IPS-18a (cell line): ENCODE results near the gene SAP30BP.

ENCODE experiments used
- H3K27ac ChIP-seq: one replicate; pipeline ENCODE4 v1.5.1; 2013; ENCODE audit warnings: low read length
- H3K27me3 ChIP-seq: one replicate; pipeline ENCODE4 v1.6.1; 2013; ENCODE audit warnings: mild to moderate bottlenecking, low read length; ENCODE audit not compliant: control insufficient read depth, insufficient read depth
- H3K36me3 ChIP-seq: one replicate; pipeline ENCODE4 v1.6.1; 2013; ENCODE audit warnings: low read depth, low read length; ENCODE audit not compliant: control insufficient read depth
- H3K4me1 ChIP-seq: one replicate; pipeline ENCODE4 v1.6.1; 2013; ENCODE audit warnings: low read depth, low read length; ENCODE audit not compliant: control insufficient read depth
- H3K4me3 ChIP-seq: one replicate; pipeline ENCODE4 v1.5.1; 2013; ENCODE audit warnings: low read length
- H3K9ac ChIP-seq: one replicate; pipeline ENCODE4 v1.6.1; 2013; ENCODE audit warnings: mild to moderate bottlenecking, low read length, moderate library complexity
- H3K9me3 ChIP-seq: one replicate; pipeline ENCODE4 v1.6.1; 2013; ENCODE audit warnings: low read depth, low read length; ENCODE audit not compliant: control insufficient read depth

Gene SAP30BP

DNA sequence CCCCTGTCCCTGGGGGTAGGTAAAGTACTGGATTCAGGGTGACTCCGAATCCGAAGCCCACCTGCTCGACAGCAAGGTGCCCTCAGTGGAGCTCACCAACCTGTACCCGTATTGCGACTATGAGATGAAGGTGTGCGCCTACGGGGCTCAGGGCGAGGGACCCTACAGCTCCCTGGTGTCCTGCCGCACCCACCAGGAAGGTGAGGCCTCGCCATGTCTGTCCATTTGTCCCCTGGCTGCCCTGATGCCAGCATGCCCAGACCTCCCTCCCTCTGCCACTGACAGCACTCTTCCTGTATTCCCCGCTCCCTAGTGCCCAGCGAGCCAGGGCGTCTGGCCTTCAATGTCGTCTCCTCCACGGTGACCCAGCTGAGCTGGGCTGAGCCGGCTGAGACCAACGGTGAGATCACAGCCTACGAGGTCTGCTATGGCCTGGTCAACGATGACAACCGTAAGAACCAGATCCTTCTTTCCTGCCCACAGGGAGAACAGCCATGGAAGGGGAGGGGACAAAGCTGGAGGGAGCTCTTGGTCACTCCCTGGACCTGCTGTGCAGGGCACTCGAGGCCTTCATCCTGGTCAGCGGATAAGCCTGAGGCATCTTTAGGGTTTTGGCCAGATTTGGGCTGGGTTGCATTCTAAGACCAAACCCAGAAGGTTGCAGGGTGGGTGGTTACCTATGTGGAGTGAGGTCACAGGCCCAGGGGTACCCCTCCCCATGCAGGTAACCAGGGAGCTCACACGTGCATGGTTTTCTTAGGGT is 83.7 kb downstream of the SAP30BP start:
- H3K27ac ChIP-seq = no peak overlapping the region
- peaks cover 13% of the 10 kb centered on the region for H3K27me3 ChIP-seq

DNA sequence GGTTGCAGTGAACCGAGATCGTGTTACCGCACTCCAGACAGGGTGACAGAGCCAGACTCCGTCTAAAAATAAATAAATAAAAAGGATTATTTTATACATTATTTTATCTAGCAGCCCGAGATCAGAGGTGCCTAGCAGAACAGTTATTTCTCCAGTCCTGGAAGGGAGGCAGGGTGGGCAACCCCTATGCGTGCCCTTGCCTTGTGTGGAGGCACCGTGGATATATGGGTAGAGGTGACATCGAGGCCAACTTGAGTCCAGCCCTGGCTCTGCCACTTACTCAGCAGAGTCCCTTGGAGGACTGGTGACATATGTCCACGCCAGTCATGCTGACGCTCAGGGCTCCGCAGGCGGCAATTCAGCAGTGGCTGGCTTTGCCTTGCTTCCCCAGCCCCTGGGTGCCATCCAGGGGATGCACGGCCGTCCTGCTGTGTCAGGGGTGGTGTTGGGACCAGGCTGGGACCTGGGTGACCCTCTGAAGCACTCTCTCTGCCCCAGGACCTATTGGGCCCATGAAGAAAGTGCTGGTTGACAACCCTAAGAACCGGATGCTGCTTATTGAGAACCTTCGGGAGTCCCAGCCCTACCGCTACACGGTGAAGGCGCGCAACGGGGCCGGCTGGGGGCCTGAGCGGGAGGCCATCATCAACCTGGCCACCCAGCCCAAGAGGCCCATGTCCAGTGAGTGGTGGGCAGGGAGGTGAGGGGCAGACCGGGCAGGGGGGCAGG is 84.7 kb downstream of the SAP30BP start:
- Histone ChIP-seq H3K36me3 (no peaks in the 10 kb centered on the region), H3K4me3 (no peak overlapping the region), H3K4me1 (no peaks in the 10 kb centered on the region)

More for the DNA sequence above, 83.7 kb downstream of the SAP30BP start:
- no peaks in the 10 kb centered on the region for H3K9me3 ChIP-seq
- no peaks in the 10 kb centered on the region for H3K4me1 ChIP-seq
- no peaks in the 10 kb centered on the region for H3K36me3 ChIP-seq
- H3K9ac ChIP-seq = no peak overlapping the region
- no peak overlapping the region for H3K4me3 ChIP-seq

GRCh38 chr17:75752405-75752709 is 85.2 kb downstream of the SAP30BP start:
- no peaks in the 10 kb centered on the region for H3K36me3 ChIP-seq
- peaks cover 13% of the 10 kb centered on the region for H3K27me3 ChIP-seq
- H3K9me3 ChIP-seq = no peaks in the 10 kb centered on the region
- H3K9ac ChIP-seq = no peak overlapping the region
- H3K4me1 ChIP-seq = no peaks in the 10 kb centered on the region
- H3K27ac ChIP-seq = no peak overlapping the region
- H3K4me3 ChIP-seq = no peak overlapping the region

More for the DNA sequence above, 84.7 kb downstream of the SAP30BP start:
- Histone ChIP-seq H3K9me3 (no peaks in the 10 kb centered on the region), H3K27ac (no peak overlapping the region), H3K9ac (no peak overlapping the region), H3K27me3 (peaks cover 13% of the 10 kb centered on the region)

GRCh38 chr17:75752802-75753513 is 85.8 kb downstream of the SAP30BP start:
- H3K4me1 ChIP-seq = no peaks in the 10 kb centered on the region
- peaks cover 13% of the 10 kb centered on the region for H3K27me3 ChIP-seq
- H3K9ac ChIP-seq = no peak overlapping the region
- H3K27ac ChIP-seq = no peak overlapping the region
- no peaks in the 10 kb centered on the region for H3K9me3 ChIP-seq
- no peaks in the 10 kb centered on the region for H3K36me3 ChIP-seq
- peak overlapping the region; percentile 32 for H3K4me3 ChIP-seq

GRCh38 chr17:75753514-75754377 is 86.6 kb downstream of the SAP30BP start:
- H3K27ac ChIP-seq = no peak overlapping the region
- no peaks in the 10 kb centered on the region for H3K4me1 ChIP-seq

DNA sequence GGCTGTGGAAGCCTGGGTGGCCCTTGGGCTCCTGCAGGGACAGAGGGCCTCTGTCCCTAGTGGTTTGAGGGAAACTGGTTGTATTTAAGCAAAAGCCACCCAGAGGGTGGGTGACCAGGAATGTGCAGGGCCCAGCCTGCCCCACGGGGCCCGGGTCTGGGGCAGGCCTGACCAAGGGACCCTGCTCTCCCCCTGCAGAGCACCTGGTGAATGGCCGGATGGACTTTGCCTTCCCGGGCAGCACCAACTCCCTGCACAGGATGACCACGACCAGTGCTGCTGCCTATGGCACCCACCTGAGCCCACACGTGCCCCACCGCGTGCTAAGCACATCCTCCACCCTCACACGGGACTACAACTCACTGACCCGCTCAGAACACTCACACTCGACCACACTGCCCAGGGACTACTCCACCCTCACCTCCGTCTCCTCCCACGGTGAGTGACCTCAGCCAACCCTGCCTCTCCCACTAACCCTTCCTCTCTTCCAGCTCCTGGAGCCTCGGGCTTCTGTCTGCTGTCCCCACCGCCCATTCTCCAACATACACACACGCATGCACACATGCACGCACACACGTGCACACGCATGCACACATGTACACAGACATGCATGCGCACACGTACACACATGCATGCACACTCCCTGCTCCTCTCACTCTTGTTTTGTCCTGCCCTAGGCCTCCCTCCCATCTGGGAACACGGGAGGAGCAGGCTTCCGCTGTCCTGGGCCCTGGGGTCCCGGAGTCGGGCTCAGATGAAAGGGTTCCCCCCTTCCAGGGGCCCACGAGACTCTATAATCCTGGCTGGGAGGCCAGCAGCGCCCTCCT is 87.5 kb downstream of the SAP30BP start:
- Histone ChIP-seq H3K4me1 (no peaks in the 10 kb centered on the region), H3K9ac (no peak overlapping the region), H3K9me3 (no peaks in the 10 kb centered on the region), H3K27ac (no peak overlapping the region), H3K4me3 (no peak overlapping the region), H3K27me3 (peaks cover 13% of the 10 kb centered on the region), H3K36me3 (no peaks in the 10 kb centered on the region)

More at GRCh38 chr17:75753514-75754377, 86.6 kb downstream of the SAP30BP start:
- Histone ChIP-seq H3K27me3 (peaks cover 13% of the 10 kb centered on the region), H3K4me3 (peak overlapping the region; percentile 32), H3K36me3 (no peaks in the 10 kb centered on the region), H3K9ac (no peak overlapping the region), H3K9me3 (no peaks in the 10 kb centered on the region)

GRCh38 chr17:75755205-75755901 is 88.2 kb downstream of the SAP30BP start:
- Histone ChIP-seq H3K27me3 (peaks cover 13% of the 10 kb centered on the region), H3K4me1 (no peaks in the 10 kb centered on the region), H3K9ac (no peak overlapping the region), H3K4me3 (no peak overlapping the region), H3K36me3 (no peaks in the 10 kb centered on the region), H3K27ac (no peak overlapping the region), H3K9me3 (no peaks in the 10 kb centered on the region)

DNA sequence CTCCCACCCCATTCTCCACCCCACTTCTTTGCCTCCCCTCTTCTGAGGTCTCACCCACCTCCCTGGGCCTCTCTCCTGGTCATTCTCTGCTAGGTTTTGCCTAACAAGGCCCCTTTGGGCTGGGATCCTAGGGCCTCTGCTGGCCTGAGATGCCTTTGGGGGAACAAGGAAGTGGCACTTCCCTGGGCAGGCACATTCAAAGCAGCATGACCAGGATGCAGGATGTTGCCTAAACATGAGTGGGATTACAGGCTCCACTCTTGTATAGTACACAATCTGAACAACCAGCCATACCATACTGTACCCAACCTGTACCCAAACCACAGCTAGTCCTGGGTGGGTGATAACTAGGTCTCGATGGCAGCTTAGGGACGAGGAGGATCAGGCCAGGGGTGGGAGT is 88.9 kb downstream of the SAP30BP start:
- Histone ChIP-seq H3K9me3 (no peaks in the 10 kb centered on the region), H3K27ac (no peak overlapping the region), H3K27me3 (peaks cover 13% of the 10 kb centered on the region), H3K4me3 (no peak overlapping the region), H3K4me1 (no peaks in the 10 kb centered on the region), H3K36me3 (no peaks in the 10 kb centered on the region), H3K9ac (no peak overlapping the region)

GRCh38 chr17:75756451-75757085 is 89.4 kb downstream of the SAP30BP start:
- H3K27me3 ChIP-seq = peaks cover 13% of the 10 kb centered on the region
- H3K9me3 ChIP-seq = no peaks in the 10 kb centered on the region
- no peak overlapping the region for H3K9ac ChIP-seq
- H3K4me1 ChIP-seq = no peaks in the 10 kb centered on the region
- no peak overlapping the region for H3K4me3 ChIP-seq
- H3K27ac ChIP-seq = no peak overlapping the region
- H3K36me3 ChIP-seq = no peaks in the 10 kb centered on the region
